Measurements from ENCODE around the gene CKS2.

DNA sequence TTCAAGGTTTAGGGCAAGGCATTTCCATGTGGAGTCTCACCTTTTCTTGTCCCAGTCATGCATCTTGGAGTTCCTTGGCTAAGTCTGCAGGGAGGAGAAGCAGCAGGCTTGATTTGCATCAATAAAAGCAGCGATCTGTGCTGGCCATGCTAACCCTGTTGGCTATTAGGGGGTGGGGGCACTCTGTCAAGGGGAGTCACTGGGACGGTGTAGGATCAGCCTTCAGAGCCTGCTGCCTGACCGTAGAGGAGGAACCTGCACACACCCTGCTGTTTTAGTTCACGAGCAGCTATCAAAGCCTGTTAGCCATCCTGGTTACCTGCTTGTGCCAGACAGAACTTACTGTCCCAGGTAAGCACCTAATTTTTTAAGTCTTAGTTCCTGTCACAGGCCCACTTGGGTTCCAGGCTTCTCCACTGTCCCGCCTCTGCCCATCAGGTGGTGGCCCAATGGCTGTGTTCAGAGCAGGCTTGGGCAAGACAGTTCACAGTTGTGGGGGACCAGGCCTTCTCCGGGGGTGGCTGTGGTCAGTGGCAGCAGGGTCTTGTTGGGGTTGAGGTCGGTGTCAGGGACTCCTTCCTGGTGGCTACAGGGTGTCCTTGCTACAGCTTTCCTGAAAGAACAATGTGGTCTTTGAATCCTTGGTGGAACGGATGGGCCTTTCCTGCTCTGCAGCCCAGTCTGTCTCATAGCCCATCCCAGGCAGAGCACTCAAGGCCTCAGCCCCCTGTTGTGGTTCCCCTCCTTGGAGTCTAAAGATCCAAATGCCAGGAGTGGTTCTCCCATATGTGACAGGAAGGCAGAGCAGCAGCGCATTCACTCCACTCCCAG lies 51.0 kb downstream of the CKS2 start:
- TF ChIP-seq POLR2A (IDR thresholded peaks at IDR 0.05) = no peak
- TF ChIP-seq, protein P1, sequence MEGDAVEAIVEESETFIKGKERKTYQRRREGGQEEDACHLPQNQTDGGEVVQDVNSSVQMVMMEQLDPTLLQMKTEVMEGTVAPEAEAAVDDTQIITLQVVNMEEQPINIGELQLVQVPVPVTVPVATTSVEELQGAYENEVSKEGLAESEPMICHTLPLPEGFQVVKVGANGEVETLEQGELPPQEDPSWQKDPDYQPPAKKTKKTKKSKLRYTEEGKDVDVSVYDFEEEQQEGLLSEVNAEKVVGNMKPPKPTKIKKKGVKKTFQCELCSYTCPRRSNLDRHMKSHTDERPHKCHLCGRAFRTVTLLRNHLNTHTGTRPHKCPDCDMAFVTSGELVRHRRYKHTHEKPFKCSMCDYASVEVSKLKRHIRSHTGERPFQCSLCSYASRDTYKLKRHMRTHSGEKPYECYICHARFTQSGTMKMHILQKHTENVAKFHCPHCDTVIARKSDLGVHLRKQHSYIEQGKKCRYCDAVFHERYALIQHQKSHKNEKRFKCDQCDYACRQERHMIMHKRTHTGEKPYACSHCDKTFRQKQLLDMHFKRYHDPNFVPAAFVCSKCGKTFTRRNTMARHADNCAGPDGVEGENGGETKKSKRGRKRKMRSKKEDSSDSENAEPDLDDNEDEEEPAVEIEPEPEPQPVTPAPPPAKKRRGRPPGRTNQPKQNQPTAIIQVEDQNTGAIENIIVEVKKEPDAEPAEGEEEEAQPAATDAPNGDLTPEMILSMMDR (IDR thresholded peaks at IDR 0.05) = no peak

Measured in vagina (tissue), 2 donors.